Loucy (cell line): ENCODE results near the gene LPCAT2.

Source experiments
- H2AFZ ChIP-seq: fragments of 200-600 bp; sonication (generic); 2 replicates; pipeline ENCODE4 v1.6.0; 2016; ENCODE audit warnings: antibody characterized with exemption, mild to moderate bottlenecking, low read length, moderate library complexity
- H3F3A ChIP-seq: fragments of 200-600 bp; 2 replicates; pipeline ENCODE4 v1.6.0; 2016; ENCODE audit warnings: antibody characterized with exemption, low read depth, mild to moderate bottlenecking
- H3K27me3 ChIP-seq: fragments of 200-600 bp; sonication (generic); 2 replicates; pipeline ENCODE4 v1.6.1; 2014; ENCODE audit warnings: low read length, mild to moderate bottlenecking; ENCODE audit not compliant: insufficient read depth, poor library complexity, severe bottlenecking
- H3K36me3 ChIP-seq: fragments of 200-600 bp; sonication (generic); 2 replicates; pipeline ENCODE4 v1.6.1; 2016; ENCODE audit warnings: low read length; ENCODE audit not compliant: insufficient read depth
- H3K4me1 ChIP-seq: fragments of 200-600 bp; sonication (generic); 2 replicates; pipeline ENCODE4 v1.5.1; 2014; ENCODE audit warnings: low read length, mild to moderate bottlenecking; ENCODE audit not compliant: insufficient read depth, poor library complexity, severe bottlenecking
- H3K4me2 ChIP-seq: fragments of 200-600 bp; sonication (generic); 2 replicates; pipeline ENCODE4 v1.6.0; 2014; ENCODE audit warnings: antibody characterized with exemption, low read length, low read depth, mild to moderate bottlenecking; ENCODE audit not compliant: poor library complexity, severe bottlenecking
- H3K4me3 ChIP-seq: fragments of 200-600 bp; sonication (generic); 2 replicates; pipeline ENCODE4 v1.5.1; 2014; ENCODE audit warnings: low read length, mild to moderate bottlenecking, mixed read lengths; ENCODE audit not compliant: poor library complexity, severe bottlenecking
- H3K79me2 ChIP-seq: fragments of 200-600 bp; sonication (generic); 2 replicates; pipeline ENCODE4 v1.6.1; 2014; ENCODE audit warnings: low read length; ENCODE audit not compliant: insufficient read depth
- H3K9ac ChIP-seq: fragments of 200-600 bp; sonication (generic); 2 replicates; pipeline ENCODE4 v1.6.0; 2014; ENCODE audit warnings: mild to moderate bottlenecking, low read depth, low read length, moderate library complexity; ENCODE audit not compliant: poor library complexity, severe bottlenecking
- H3K9me2 ChIP-seq: fragments of 200-600 bp; sonication (generic); replicated peaks from 2 replicates; pipeline ENCODE4 v1.6.1; 2016; ENCODE audit warnings: low read depth, low read length, mixed read lengths
- H3K9me3 ChIP-seq: fragments of 200-600 bp; sonication (generic); 2 replicates; pipeline ENCODE4 v1.6.1; 2014; ENCODE audit warnings: mild to moderate bottlenecking, antibody characterized with exemption, low read length, low read depth; ENCODE audit not compliant: insufficient read depth
- H4K20me1 ChIP-seq: fragments of 200-600 bp; sonication (generic); 2 replicates; pipeline ENCODE4 v1.6.0; 2014; ENCODE audit warnings: antibody characterized with exemption, low read length, mild to moderate bottlenecking; ENCODE audit not compliant: insufficient read depth, poor library complexity, severe bottlenecking
- CTCF ChIP-seq: fragments of 200-600 bp; sonication (generic); conservative IDR thresholded peaks from 2 replicates; pipeline ENCODE4 v1.5.1; 2014; ENCODE audit warnings: mild to moderate bottlenecking, antibody characterized with exemption, low read length
- EZH2phosphoT487 ChIP-seq: fragments of 200-600 bp; IDR thresholded peaks from 2 replicates; pipeline ENCODE4 v1.6.1; 2018; ENCODE audit warnings: antibody characterized with exemption, mild to moderate bottlenecking, moderate library complexity, borderline replicate concordance

Gene LPCAT2

DNA sequence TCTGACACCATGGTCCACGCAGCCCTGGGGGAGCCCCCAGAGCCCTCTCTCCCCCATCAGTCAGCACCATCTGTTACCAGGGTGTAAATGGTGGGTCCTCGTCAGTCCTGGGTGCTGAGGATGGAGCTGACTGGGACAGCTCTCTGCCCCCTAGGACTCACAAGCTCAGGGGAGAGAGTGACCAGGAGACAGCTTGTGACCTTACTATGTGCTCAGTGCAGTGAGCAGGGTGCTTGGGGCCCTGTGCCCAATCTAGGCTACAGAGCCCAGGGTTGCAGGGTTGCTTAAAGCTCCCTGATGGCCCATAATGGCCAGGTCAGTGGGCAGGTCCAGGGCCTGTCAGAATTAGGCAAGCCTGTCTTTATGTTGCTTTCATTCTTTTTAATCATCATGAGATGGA lies 18.6 kb upstream of the LPCAT2 start:
- H3K9me2 ChIP-seq, result no peaks in the 10 kb centered on the region
- H3K36me3 ChIP-seq, result no peaks in the 10 kb centered on the region
- no peak for TF ChIP-seq EZH2phosphoT487
- no peak for TF ChIP-seq CTCF

DNA sequence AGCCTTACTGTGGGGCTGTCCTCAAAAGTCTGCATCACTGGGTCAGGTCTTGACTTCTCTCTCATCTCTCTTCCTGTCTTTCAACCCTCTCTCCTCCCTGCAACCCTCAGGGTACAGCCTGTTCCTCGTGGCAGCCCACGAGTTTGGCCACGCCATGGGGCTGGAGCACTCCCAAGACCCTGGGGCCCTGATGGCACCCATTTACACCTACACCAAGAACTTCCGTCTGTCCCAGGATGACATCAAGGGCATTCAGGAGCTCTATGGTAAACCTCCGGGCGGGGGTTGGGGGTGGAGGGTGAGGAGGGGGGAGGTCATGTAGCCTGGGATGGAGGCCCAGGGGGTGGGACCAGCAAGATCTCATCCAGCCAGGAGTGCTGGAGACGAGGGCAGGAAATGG lies 17.2 kb upstream of the LPCAT2 start:
- H3K9ac ChIP-seq, result no peak overlapping the region
- no peaks in the 10 kb centered on the region for H3F3A ChIP-seq
- no peaks in the 10 kb centered on the region for H3K9me3 ChIP-seq
- H3K4me1 ChIP-seq, result peaks cover 17% of the 10 kb centered on the region
- H3K79me2 ChIP-seq, result no peaks in the 10 kb centered on the region
- no peaks in the 10 kb centered on the region for H3K9me2 ChIP-seq
- H3K27me3 ChIP-seq, result no peaks in the 10 kb centered on the region
- H3K4me2 ChIP-seq, result no peak overlapping the region
- H3K36me3 ChIP-seq, result no peaks in the 10 kb centered on the region
- H3K4me3 ChIP-seq, result no peak overlapping the region
- H2AFZ ChIP-seq, result no peak overlapping the region
- no peaks in the 10 kb centered on the region for H4K20me1 ChIP-seq
- TF ChIP-seq CTCF, result no peak
- TF ChIP-seq EZH2phosphoT487, result no peak

More for the DNA sequence above, 18.6 kb upstream of the LPCAT2 start:
- H3K9me3 ChIP-seq, result no peaks in the 10 kb centered on the region
- no peak overlapping the region for H3K4me2 ChIP-seq
- H3K27me3 ChIP-seq, result no peaks in the 10 kb centered on the region
- no peak overlapping the region for H3K4me3 ChIP-seq
- no peak overlapping the region for H3K9ac ChIP-seq
- H4K20me1 ChIP-seq, result no peaks in the 10 kb centered on the region
- no peaks in the 10 kb centered on the region for H3K79me2 ChIP-seq
- H3K4me1 ChIP-seq, result peaks cover 3% of the 10 kb centered on the region
- H3F3A ChIP-seq, result no peaks in the 10 kb centered on the region
- H2AFZ ChIP-seq, result no peak overlapping the region

DNA sequence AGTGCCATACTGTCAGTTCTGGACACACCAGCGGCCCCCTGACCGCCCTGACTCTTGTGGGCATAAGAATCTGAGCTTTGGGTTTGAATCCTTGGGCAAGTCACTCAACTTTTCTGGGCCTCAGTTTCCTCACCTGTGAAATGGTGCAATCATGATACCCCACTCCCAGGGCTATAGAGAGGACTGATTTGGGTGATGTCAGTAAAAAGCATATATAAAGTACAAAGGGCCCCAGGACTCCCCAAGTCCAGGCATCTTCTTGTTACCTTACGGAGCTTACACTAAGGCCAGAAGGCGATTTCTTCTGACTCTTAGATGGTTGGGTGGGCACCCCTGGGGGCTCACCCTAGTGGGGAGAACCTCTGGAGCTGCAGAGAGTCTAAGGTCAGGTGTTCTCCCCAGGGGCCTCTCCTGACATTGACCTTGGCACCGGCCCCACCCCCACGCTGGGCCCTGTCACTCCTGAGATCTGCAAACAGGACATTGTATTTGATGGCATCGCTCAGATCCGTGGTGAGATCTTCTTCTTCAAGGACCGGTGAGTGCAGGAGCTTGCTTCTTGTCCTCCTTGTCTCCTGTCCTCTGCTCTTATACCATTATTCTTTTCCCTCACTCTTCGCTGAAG lies 16.0 kb upstream of the LPCAT2 start:
- H3K4me1 ChIP-seq, result peaks cover 27% of the 10 kb centered on the region
- TF ChIP-seq CTCF (no peak), EZH2phosphoT487 (no peak)
- no peak overlapping the region for H3K9ac ChIP-seq
- H3K36me3 ChIP-seq, result no peaks in the 10 kb centered on the region
- H3K9me3 ChIP-seq, result no peaks in the 10 kb centered on the region
- H2AFZ ChIP-seq, result no peak overlapping the region
- no peak overlapping the region for H3K4me2 ChIP-seq
- no peak overlapping the region for H3K4me3 ChIP-seq
- H4K20me1 ChIP-seq, result no peaks in the 10 kb centered on the region
- no peaks in the 10 kb centered on the region for H3F3A ChIP-seq
- H3K27me3 ChIP-seq, result no peaks in the 10 kb centered on the region
- no peaks in the 10 kb centered on the region for H3K9me2 ChIP-seq
- H3K79me2 ChIP-seq, result no peaks in the 10 kb centered on the region
